GM15510 (cell line): ENCODE data around the gene SLC22A12.

Source experiments
- POLR2A ChIP-seq: IDR thresholded peaks from 3 replicates; pipeline ENCODE4 v1.6.1; 2011; ENCODE audit warnings: borderline replicate concordance; ENCODE audit not compliant: insufficient read length; ENCODE audit errors: extremely low read depth

The SLC22A12 gene

GRCh38 chr11:64559351-64560138 lies 31.5 kb upstream of the SLC22A12 start:
- no peak for TF ChIP-seq POLR2A

GRCh38 chr11:64560139-64560771 lies 30.8 kb upstream of the SLC22A12 start:
- no peak for TF ChIP-seq POLR2A

- no peak for TF ChIP-seq POLR2A
These were observed 30.1 kb upstream of the SLC22A12 start for GRCh38 chr11:64560941-64561340.

- TF ChIP-seq POLR2A = no peak
These were observed 28.9 kb upstream of the SLC22A12 start for GRCh38 chr11:64561984-64562722.

- no peak for TF ChIP-seq POLR2A
These were observed 28.2 kb upstream of the SLC22A12 start for GRCh38 chr11:64562723-64563351.

- no peak for TF ChIP-seq POLR2A
These were observed 27.1 kb upstream of the SLC22A12 start for GRCh38 chr11:64563966-64564365.

GRCh38 chr11:64564419-64564818 lies 26.6 kb upstream of the SLC22A12 start:
- no peak for TF ChIP-seq POLR2A

GRCh38 chr11:64564947-64565889 lies 25.8 kb upstream of the SLC22A12 start:
- no peak for TF ChIP-seq POLR2A

GRCh38 chr11:64566042-64566914 lies 24.7 kb upstream of the SLC22A12 start:
- no peak for TF ChIP-seq POLR2A

GRCh38 chr11:64566915-64567891 lies 23.8 kb upstream of the SLC22A12 start:
- no peak for TF ChIP-seq POLR2A

GRCh38 chr11:64568041-64568571 lies 22.9 kb upstream of the SLC22A12 start:
- no peak for TF ChIP-seq POLR2A
